ENCODE data around the gene MYOG. TPM values are rescaled to one million over a fixed set of nuclear protein-coding genes. Genes with fewer than 3 reads are reported as not detected.

Gene MYOG
- total and polyA plus RNA-seq, 10 of the 15 experiments (the other 5 are each of a cell fraction or from before 2014, with no cell fraction given) = not detected

DNA sequence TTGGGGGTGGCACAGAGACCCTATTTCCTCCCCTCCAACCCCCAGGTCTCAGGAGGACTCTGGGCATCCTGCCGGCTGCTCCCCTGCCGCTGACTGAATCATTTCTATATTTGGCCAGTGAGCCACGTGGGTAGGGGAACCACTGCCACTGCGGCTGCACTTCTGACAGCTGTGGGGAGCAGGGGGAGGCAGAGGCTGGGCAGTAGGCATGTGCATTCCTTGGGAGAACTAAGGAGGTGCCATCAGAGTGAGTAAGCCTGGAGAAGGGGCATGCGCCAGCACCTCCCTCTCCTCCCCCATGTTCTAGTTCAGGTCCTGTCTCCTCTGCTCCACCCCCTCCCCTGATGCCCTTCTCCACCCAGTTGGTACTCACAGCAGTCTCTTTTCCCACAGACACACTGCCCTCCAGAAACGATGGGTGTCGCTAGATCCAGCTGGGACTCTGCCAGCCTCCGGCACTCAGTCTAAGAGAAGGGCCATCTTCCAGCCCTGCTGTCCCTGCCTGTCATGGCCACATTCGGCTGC, 47.5 kb downstream of the MYOG start (continued):
- TF ChIP-seq, protein P1, sequence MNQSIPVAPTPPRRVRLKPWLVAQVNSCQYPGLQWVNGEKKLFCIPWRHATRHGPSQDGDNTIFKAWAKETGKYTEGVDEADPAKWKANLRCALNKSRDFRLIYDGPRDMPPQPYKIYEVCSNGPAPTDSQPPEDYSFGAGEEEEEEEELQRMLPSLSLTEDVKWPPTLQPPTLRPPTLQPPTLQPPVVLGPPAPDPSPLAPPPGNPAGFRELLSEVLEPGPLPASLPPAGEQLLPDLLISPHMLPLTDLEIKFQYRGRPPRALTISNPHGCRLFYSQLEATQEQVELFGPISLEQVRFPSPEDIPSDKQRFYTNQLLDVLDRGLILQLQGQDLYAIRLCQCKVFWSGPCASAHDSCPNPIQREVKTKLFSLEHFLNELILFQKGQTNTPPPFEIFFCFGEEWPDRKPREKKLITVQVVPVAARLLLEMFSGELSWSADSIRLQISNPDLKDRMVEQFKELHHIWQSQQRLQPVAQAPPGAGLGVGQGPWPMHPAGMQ (IDR thresholded peaks at IDR 0.05; ENCODE audit: borderline replicate concordance) = no peak
- TF ChIP-seq STAT3 (IDR thresholded peaks at IDR 0.05; ENCODE audit: low read depth, low read length) (no peak), SUZ12 (IDR thresholded peaks at IDR 0.05; ENCODE audit: unreplicated experiment) (no peak), NFXL1 (IDR thresholded peaks at IDR 0.05; ENCODE audit: borderline replicate concordance) (no peak), LARP7 (IDR thresholded peaks at IDR 0.05) (no peak), SMC3 (IDR thresholded peaks at IDR 0.05; ENCODE audit: borderline replicate concordance, low read length) (no peak), CREB1 (IDR thresholded peaks at IDR 0.05; ENCODE audit: low read depth) (no peak), SP1 (IDR thresholded peaks at IDR 0.05; ENCODE audit: low read depth, low read length) (no peak), IKZF2 (IDR thresholded peaks at IDR 0.05) (no peak), NR2F1 (conservative IDR thresholded peaks at IDR 0.05) (no peak), YBX1 (IDR thresholded peaks at IDR 0.05) (no peak), ASH2L (IDR thresholded peaks at IDR 0.05; ENCODE audit: borderline replicate concordance, low read depth) (no peak), IKZF1 (conservative IDR thresholded peaks at IDR 0.05) (peak; percentile 41; the same call in 1 of the 2 replicates), CHD4 (IDR thresholded peaks at IDR 0.05) (no peak)
- TF ChIP-seq, protein P2, sequence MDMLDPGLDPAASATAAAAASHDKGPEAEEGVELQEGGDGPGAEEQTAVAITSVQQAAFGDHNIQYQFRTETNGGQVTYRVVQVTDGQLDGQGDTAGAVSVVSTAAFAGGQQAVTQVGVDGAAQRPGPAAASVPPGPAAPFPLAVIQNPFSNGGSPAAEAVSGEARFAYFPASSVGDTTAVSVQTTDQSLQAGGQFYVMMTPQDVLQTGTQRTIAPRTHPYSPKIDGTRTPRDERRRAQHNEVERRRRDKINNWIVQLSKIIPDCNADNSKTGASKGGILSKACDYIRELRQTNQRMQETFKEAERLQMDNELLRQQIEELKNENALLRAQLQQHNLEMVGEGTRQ (IDR thresholded peaks at IDR 0.05; ENCODE audit: borderline replicate concordance, low read depth, low read length) = peak; percentile 33
- TF ChIP-seq, protein P3, sequence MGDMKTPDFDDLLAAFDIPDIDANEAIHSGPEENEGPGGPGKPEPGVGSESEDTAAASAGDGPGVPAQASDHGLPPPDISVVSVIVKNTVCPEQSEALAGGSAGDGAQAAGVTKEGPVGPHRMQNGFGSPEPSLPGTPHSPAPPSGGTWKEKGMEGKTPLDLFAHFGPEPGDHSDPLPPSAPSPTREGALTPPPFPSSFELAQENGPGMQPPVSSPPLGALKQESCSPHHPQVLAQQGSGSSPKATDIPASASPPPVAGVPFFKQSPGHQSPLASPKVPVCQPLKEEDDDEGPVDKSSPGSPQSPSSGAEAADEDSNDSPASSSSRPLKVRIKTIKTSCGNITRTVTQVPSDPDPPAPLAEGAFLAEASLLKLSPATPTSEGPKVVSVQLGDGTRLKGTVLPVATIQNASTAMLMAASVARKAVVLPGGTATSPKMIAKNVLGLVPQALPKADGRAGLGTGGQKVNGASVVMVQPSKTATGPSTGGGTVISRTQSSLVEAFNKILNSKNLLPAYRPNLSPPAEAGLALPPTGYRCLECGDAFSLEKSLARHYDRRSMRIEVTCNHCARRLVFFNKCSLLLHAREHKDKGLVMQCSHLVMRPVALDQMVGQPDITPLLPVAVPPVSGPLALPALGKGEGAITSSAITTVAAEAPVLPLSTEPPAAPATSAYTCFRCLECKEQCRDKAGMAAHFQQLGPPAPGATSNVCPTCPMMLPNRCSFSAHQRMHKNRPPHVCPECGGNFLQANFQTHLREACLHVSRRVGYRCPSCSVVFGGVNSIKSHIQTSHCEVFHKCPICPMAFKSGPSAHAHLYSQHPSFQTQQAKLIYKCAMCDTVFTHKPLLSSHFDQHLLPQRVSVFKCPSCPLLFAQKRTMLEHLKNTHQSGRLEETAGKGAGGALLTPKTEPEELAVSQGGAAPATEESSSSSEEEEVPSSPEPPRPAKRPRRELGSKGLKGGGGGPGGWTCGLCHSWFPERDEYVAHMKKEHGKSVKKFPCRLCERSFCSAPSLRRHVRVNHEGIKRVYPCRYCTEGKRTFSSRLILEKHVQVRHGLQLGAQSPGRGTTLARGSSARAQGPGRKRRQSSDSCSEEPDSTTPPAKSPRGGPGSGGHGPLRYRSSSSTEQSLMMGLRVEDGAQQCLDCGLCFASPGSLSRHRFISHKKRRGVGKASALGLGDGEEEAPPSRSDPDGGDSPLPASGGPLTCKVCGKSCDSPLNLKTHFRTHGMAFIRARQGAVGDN (IDR thresholded peaks at IDR 0.05) = no peak
- TF ChIP-seq, protein P4, sequence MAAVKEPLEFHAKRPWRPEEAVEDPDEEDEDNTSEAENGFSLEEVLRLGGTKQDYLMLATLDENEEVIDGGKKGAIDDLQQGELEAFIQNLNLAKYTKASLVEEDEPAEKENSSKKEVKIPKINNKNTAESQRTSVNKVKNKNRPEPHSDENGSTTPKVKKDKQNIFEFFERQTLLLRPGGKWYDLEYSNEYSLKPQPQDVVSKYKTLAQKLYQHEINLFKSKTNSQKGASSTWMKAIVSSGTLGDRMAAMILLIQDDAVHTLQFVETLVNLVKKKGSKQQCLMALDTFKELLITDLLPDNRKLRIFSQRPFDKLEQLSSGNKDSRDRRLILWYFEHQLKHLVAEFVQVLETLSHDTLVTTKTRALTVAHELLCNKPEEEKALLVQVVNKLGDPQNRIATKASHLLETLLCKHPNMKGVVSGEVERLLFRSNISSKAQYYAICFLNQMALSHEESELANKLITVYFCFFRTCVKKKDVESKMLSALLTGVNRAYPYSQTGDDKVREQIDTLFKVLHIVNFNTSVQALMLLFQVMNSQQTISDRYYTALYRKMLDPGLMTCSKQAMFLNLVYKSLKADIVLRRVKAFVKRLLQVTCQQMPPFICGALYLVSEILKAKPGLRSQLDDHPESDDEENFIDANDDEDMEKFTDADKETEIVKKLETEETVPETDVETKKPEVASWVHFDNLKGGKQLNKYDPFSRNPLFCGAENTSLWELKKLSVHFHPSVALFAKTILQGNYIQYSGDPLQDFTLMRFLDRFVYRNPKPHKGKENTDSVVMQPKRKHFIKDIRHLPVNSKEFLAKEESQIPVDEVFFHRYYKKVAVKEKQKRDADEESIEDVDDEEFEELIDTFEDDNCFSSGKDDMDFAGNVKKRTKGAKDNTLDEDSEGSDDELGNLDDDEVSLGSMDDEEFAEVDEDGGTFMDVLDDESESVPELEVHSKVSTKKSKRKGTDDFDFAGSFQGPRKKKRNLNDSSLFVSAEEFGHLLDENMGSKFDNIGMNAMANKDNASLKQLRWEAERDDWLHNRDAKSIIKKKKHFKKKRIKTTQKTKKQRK (IDR thresholded peaks at IDR 0.05; ENCODE audit: low read depth, low read length) = no peak
- TF ChIP-seq, protein P5, sequence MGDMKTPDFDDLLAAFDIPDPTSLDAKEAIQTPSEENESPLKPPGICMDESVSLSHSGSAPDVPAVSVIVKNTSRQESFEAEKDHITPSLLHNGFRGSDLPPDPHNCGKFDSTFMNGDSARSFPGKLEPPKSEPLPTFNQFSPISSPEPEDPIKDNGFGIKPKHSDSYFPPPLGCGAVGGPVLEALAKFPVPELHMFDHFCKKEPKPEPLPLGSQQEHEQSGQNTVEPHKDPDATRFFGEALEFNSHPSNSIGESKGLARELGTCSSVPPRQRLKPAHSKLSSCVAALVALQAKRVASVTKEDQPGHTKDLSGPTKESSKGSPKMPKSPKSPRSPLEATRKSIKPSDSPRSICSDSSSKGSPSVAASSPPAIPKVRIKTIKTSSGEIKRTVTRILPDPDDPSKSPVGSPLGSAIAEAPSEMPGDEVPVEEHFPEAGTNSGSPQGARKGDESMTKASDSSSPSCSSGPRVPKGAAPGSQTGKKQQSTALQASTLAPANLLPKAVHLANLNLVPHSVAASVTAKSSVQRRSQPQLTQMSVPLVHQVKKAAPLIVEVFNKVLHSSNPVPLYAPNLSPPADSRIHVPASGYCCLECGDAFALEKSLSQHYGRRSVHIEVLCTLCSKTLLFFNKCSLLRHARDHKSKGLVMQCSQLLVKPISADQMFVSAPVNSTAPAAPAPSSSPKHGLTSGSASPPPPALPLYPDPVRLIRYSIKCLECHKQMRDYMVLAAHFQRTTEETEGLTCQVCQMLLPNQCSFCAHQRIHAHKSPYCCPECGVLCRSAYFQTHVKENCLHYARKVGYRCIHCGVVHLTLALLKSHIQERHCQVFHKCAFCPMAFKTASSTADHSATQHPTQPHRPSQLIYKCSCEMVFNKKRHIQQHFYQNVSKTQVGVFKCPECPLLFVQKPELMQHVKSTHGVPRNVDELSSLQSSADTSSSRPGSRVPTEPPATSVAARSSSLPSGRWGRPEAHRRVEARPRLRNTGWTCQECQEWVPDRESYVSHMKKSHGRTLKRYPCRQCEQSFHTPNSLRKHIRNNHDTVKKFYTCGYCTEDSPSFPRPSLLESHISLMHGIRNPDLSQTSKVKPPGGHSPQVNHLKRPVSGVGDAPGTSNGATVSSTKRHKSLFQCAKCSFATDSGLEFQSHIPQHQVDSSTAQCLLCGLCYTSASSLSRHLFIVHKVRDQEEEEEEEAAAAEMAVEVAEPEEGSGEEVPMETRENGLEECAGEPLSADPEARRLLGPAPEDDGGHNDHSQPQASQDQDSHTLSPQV (IDR thresholded peaks at IDR 0.05) = no peak
